ENCODE measurements around the gene FBRSL1. TPM values are rescaled to one million over a fixed set of nuclear protein-coding genes. Genes with fewer than 3 reads are reported as not detected.

The FBRSL1 gene
- total and polyA plus RNA-seq, 5 experiments from 2014 or later = 0.38 to 101 (median 1.0) TPM

GRCh38 chr12:132464820-132465219 is 25.1 kb upstream of the FBRSL1 start:
- no peaks in the 10 kb centered on the region for H3K9me3 Mint-ChIP-seq
- POLR2A ChIA-PET = interaction anchor here (1.4 kb wide), 1 partner anchor 35 kb away, joined by 3 read pairs; no protein-coding TSS in a partner anchor

GRCh38 chr12:132465269-132466190 is 24.4 kb upstream of the FBRSL1 start:
- ATAC-seq (no peak), DNase-seq (no peak)
- no peaks in the 10 kb centered on the region for H3K27me3 Mint-ChIP-seq
- POLR2A ChIA-PET = interaction anchor here (1.0 to 1.7 kb wide), 4 partner anchors 9 to 35 kb away, joined by 3 to 5 read pairs (median 4); no protein-coding TSS in a partner anchor
- peak overlapping the region in 4 of 10 donors; percentile 5 to 89 (median 58) for H3K27ac Mint-ChIP-seq
- H3K36me3 Mint-ChIP-seq = no peaks in the 10 kb centered on the region
- no peaks in the 10 kb centered on the region for H3K9me3 Mint-ChIP-seq
- H3K4me3 Mint-ChIP-seq = peak overlapping the region in 1 of 10 donors; percentile 51
- peaks cover 17 to 43% (median 37%) of the 10 kb centered on the region in 4 donors for H3K4me1 Mint-ChIP-seq

More at GRCh38 chr12:132464820-132465219, 25.1 kb upstream of the FBRSL1 start:
- Mint-ChIP-seq H3K27me3 (no peaks in the 10 kb centered on the region), H3K4me1 (peaks cover 17 to 39% (median 32%) of the 10 kb centered on the region in 4 donors), H3K27ac (peak overlapping the region in 1 of 10 donors; percentile 41), H3K4me3 (peak overlapping the region in 1 of 10 donors; percentile 51), H3K36me3 (no peaks in the 10 kb centered on the region)
- DNase-seq = no peak
- no peak for ATAC-seq

GRCh38 chr12:132466241-132467201 is 23.4 kb upstream of the FBRSL1 start:
- Mint-ChIP-seq H3K9me3 (no peaks in the 10 kb centered on the region), H3K4me1 (peaks cover 22 to 52% (median 46%) of the 10 kb centered on the region in 4 donors), H3K27me3 (no peaks in the 10 kb centered on the region), H3K36me3 (no peaks in the 10 kb centered on the region), H3K27ac (peak overlapping the region in 3 of 10 donors; percentile 5 to 89 (median 72)), H3K4me3 (peak overlapping the region in 1 of 10 donors; percentile 24)
- ATAC-seq (no peak), DNase-seq (no peak)
- POLR2A ChIA-PET = interaction anchor here (1.0 to 1.7 kb wide), 5 partner anchors 10 to 36 kb away, joined by 3 to 5 read pairs (median 3); no protein-coding TSS in a partner anchor

- POLR2A ChIA-PET = interaction anchor here (1.1 to 2.4 kb wide), 3 partner anchors 15 to 29 kb away, joined by 3 to 8 read pairs (median 3); no protein-coding TSS in a partner anchor
- no peaks in the 10 kb centered on the region for H3K36me3 Mint-ChIP-seq
- H3K27ac Mint-ChIP-seq = peak overlapping the region in 4 of 10 donors; percentile 72 to 94 (median 74)
- H3K9me3 Mint-ChIP-seq = peaks cover 0 to 2% (median 0%) of the 10 kb centered on the region in 9 donors
- peak overlapping the region in 3 of 10 donors; percentile 14 to 72 (median 47) for H3K4me3 Mint-ChIP-seq
- peaks cover 25 to 52% (median 48%) of the 10 kb centered on the region in 4 donors for H3K4me1 Mint-ChIP-seq
- ATAC-seq = no peak
- no peaks in the 10 kb centered on the region for H3K27me3 Mint-ChIP-seq
- no peak for DNase-seq
These were observed 22.4 kb upstream of the FBRSL1 start for GRCh38 chr12:132467511-132467910.

- DNase-seq (peak in 1 of 10 donors; percentile 25), ATAC-seq (peak; percentile 52 to 61)
- Mint-ChIP-seq H3K27ac (peak overlapping the region; percentile 3 to 90 (median 80)), H3K9me3 (peaks cover 0 to 2% (median 0%) of the 10 kb centered on the region in 9 donors), H3K4me3 (peak overlapping the region; percentile 49 to 85 (median 76)), H3K36me3 (no peaks in the 10 kb centered on the region), H3K27me3 (no peaks in the 10 kb centered on the region), H3K4me1 (peaks cover 25 to 51% (median 48%) of the 10 kb centered on the region in 4 donors)
- POLR2A ChIA-PET = interaction anchor here (1.3 to 2.4 kb wide), 2 partner anchors 19 to 31 kb away, joined by 4 to 8 read pairs; no protein-coding TSS in a partner anchor
These were observed 20.5 kb upstream of the FBRSL1 start for GRCh38 chr12:132469423-132469822.

- Mint-ChIP-seq H3K4me1 (peaks cover 23 to 53% (median 47%) of the 10 kb centered on the region in 4 donors), H3K9me3 (peaks cover 0 to 2% (median 0%) of the 10 kb centered on the region in 9 donors), H3K27ac (peak overlapping the region in 2 of 10 donors; percentile 68 to 83), H3K4me3 (peak overlapping the region in 7 of 10 donors; percentile 4 to 85 (median 75)), H3K27me3 (no peaks in the 10 kb centered on the region), H3K36me3 (no peaks in the 10 kb centered on the region)
- DNase-seq = no peak
- POLR2A ChIA-PET = no interaction called here
- ATAC-seq = no peak
These were observed 19.6 kb upstream of the FBRSL1 start for GRCh38 chr12:132470397-132470796.

GRCh38 chr12:132471011-132471857 is 18.7 kb upstream of the FBRSL1 start:
- H3K4me1 Mint-ChIP-seq = peaks cover 23 to 57% (median 52%) of the 10 kb centered on the region in 4 donors
- H3K27ac Mint-ChIP-seq = peak overlapping the region; percentile 27 to 84 (median 58)
- ATAC-seq = peak; percentile 26 to 39
- no peaks in the 10 kb centered on the region for H3K27me3 Mint-ChIP-seq
- H3K36me3 Mint-ChIP-seq = no peaks in the 10 kb centered on the region
- DNase-seq = no peak
- POLR2A ChIA-PET = interaction anchor here (1.2 to 1.8 kb wide), 2 partner anchors 8 to 16 kb away, joined by 3 to 5 read pairs; no protein-coding TSS in a partner anchor
- H3K9me3 Mint-ChIP-seq = peaks cover 0 to 2% (median 0%) of the 10 kb centered on the region in 9 donors
- peak overlapping the region; percentile 28 to 84 (median 68) for H3K4me3 Mint-ChIP-seq

GRCh38 chr12:132471858-132472255 is 18.1 kb upstream of the FBRSL1 start:
- peaks cover 23 to 61% (median 58%) of the 10 kb centered on the region in 4 donors for H3K4me1 Mint-ChIP-seq
- peak overlapping the region in 9 of 10 donors; percentile 16 to 84 (median 77) for H3K4me3 Mint-ChIP-seq
- POLR2A ChIA-PET = interaction anchor here (1.2 to 1.8 kb wide), 2 partner anchors 9 to 15 kb away, joined by 3 to 5 read pairs; no protein-coding TSS in a partner anchor

GRCh38 chr12:132472386-132472785 is 17.6 kb upstream of the FBRSL1 start:
- ATAC-seq = no peak
- peak overlapping the region in 9 of 10 donors; percentile 66 to 89 (median 79) for H3K27ac Mint-ChIP-seq
- H3K36me3 Mint-ChIP-seq = no peaks in the 10 kb centered on the region
- DNase-seq = no peak
- H3K4me1 Mint-ChIP-seq = peaks cover 23 to 66% (median 59%) of the 10 kb centered on the region in 4 donors
- peak overlapping the region; percentile 41 to 84 (median 75) for H3K4me3 Mint-ChIP-seq
- POLR2A ChIA-PET = interaction anchor here (0.9 to 1.8 kb wide), 3 partner anchors 9 to 16 kb away, joined by 3 to 5 read pairs (median 5); no protein-coding TSS in a partner anchor
- peaks cover 0 to 2% (median 0%) of the 10 kb centered on the region in 9 donors for H3K9me3 Mint-ChIP-seq
- H3K27me3 Mint-ChIP-seq = no peaks in the 10 kb centered on the region

More at GRCh38 chr12:132471858-132472255, 18.1 kb upstream of the FBRSL1 start:
- no peak for DNase-seq
- Mint-ChIP-seq H3K27ac (peak overlapping the region in 9 of 10 donors; percentile 66 to 89 (median 82)), H3K27me3 (no peaks in the 10 kb centered on the region), H3K9me3 (peaks cover 0 to 2% (median 0%) of the 10 kb centered on the region in 9 donors), H3K36me3 (no peaks in the 10 kb centered on the region)
- no peak for ATAC-seq

GRCh38 chr12:132474237-132474741 is 15.7 kb upstream of the FBRSL1 start:
- Mint-ChIP-seq H3K4me1 (peaks cover 20 to 66% (median 50%) of the 10 kb centered on the region in 4 donors), H3K9me3 (peaks cover 0 to 2% (median 0%) of the 10 kb centered on the region in 9 donors), H3K4me3 (peak overlapping the region in 6 of 10 donors; percentile 40 to 74 (median 73)), H3K27ac (peak overlapping the region in 4 of 10 donors; percentile 56 to 88 (median 73)), H3K27me3 (no peaks in the 10 kb centered on the region), H3K36me3 (no peaks in the 10 kb centered on the region)
- ATAC-seq (peak; percentile 9 to 29), DNase-seq (peak in 6 of 10 donors; percentile 29 to 58 (median 48))
- POLR2A ChIA-PET = no interaction called here

Measured in naive thymus-derived CD8-positive, alpha-beta T cell (primary cell).